ENCODE results near the gene TNPO2.
"Not testable (repeated sequence)": the region's sequence is repeated elsewhere in the genome, so short reads cannot be mapped to it uniquely, and the experiment has no call there.

The TNPO2 gene

GRCh38 chr19:12681074-12681987 lies 42.4 kb downstream of the TNPO2 start, which contains the start of gene DHPS:
TSS of gene DHPS (minus strand) at chr19:12681880. CDS start at chr19:12681766, 114 bp downstream.
- Histone ChIP-seq H3K9me3 (ENCODE audit: low read depth, low read length) (no peaks in the 10 kb centered on the region), H3K9ac (ENCODE audit: insufficient read length) (peak within 1 kb of the TSS; percentile 99), H3K36me3 (ENCODE audit: insufficient read depth, low read length) (peaks cover 28% of the 10 kb centered on the region), H3K27ac (peak within 1 kb of the TSS; percentile 100), H3K4me3 (peak within 1 kb of the TSS; percentile 99)
- TF ChIP-seq EZH2 (IDR thresholded peaks at IDR 0.05) = no peak
- TF ChIP-seq FOXP2 (optimal IDR thresholded peaks at IDR 0.05; ENCODE audit: control extremely low read depth, extremely low read length, insufficient read depth) = no peak
- peak; percentile 81 for TF ChIP-seq POLR2AphosphoS5 (IDR thresholded peaks at IDR 0.05; ENCODE audit: borderline replicate concordance, low read depth, low read length)
- DNase-seq (ENCODE audit: low read depth, low spot score) = peak; percentile 98

- peaks cover 41% of the 10 kb centered on the region for H3K36me3 ChIP-seq (ENCODE audit: insufficient read depth, low read length)
- no peak overlapping the region for H3K9ac ChIP-seq (ENCODE audit: insufficient read length)
- no peaks in the 10 kb centered on the region for H3K9me3 ChIP-seq (ENCODE audit: low read depth, low read length)
- TF ChIP-seq FOXP2 (optimal IDR thresholded peaks at IDR 0.05; ENCODE audit: control extremely low read depth, extremely low read length, insufficient read depth) (no peak), EZH2 (IDR thresholded peaks at IDR 0.05) (no peak), POLR2AphosphoS5 (IDR thresholded peaks at IDR 0.05; ENCODE audit: borderline replicate concordance, low read depth, low read length) (no peak)
- H3K4me3 ChIP-seq = no peak overlapping the region
- no peak overlapping the region for H3K27ac ChIP-seq
- DNase-seq (ENCODE audit: low read depth, low spot score) = no peak
Observed at GRCh38 chr19:12680034-12680433, 43.7 kb downstream of the TNPO2 start.

GRCh38 chr19:12678039-12678438 lies 45.7 kb downstream of the TNPO2 start:
- not testable (repeated sequence) for DNase-seq (ENCODE audit: low read depth, low spot score); H3K9ac ChIP-seq (ENCODE audit: insufficient read length); H3K27ac ChIP-seq; H3K4me3 ChIP-seq; H3K9me3 ChIP-seq (ENCODE audit: low read depth, low read length)
- peaks cover 49% of the 10 kb centered on the region for H3K36me3 ChIP-seq (ENCODE audit: insufficient read depth, low read length)

GRCh38 chr19:12676928-12677327 lies 46.8 kb downstream of the TNPO2 start:
- Histone ChIP-seq H3K4me3 (no peak overlapping the region), H3K9me3 (ENCODE audit: low read depth, low read length) (no peaks in the 10 kb centered on the region), H3K36me3 (ENCODE audit: insufficient read depth, low read length) (peaks cover 55% of the 10 kb centered on the region), H3K27ac (no peak overlapping the region), H3K9ac (ENCODE audit: insufficient read length) (no peak overlapping the region)
- DNase-seq (ENCODE audit: low read depth, low spot score) = no peak
- TF ChIP-seq FOXP2 (optimal IDR thresholded peaks at IDR 0.05; ENCODE audit: control extremely low read depth, extremely low read length, insufficient read depth) = no peak
- no peak for TF ChIP-seq EZH2 (IDR thresholded peaks at IDR 0.05)
- TF ChIP-seq POLR2AphosphoS5 (IDR thresholded peaks at IDR 0.05; ENCODE audit: borderline replicate concordance, low read depth, low read length) = no peak; the same call in 1 of the 2 replicates

DNA sequence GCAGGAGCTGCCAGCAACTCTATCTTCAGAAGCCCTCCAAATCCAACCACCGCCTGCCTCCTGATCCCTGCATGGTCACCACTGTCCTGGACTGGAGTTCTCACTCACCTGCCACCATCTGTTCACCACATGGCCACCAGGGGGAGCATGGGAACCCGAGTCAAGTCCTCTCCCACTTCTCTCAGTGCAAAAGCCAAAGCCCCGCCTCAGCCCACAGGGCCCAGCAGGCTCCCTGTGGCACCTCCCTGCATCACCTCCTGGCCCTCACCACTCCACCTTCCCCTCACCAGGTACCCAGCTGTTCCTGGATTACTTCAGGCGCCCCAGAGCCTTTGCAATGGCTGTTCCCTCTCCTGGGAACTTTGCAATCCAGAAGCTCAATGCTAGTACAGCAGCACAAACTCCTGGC lies 47.3 kb downstream of the TNPO2 start:
- no peak for TF ChIP-seq FOXP2 (optimal IDR thresholded peaks at IDR 0.05; ENCODE audit: control extremely low read depth, extremely low read length, insufficient read depth)
- no peak for TF ChIP-seq EZH2 (IDR thresholded peaks at IDR 0.05)
- TF ChIP-seq POLR2AphosphoS5 (IDR thresholded peaks at IDR 0.05; ENCODE audit: borderline replicate concordance, low read depth, low read length) = no peak
- H3K27ac ChIP-seq = no peak overlapping the region
- no peak for DNase-seq (ENCODE audit: low read depth, low spot score)
- H3K9me3 ChIP-seq (ENCODE audit: low read depth, low read length) = no peaks in the 10 kb centered on the region
- peaks cover 55% of the 10 kb centered on the region for H3K36me3 ChIP-seq (ENCODE audit: insufficient read depth, low read length)
- no peak overlapping the region for H3K4me3 ChIP-seq
- H3K9ac ChIP-seq (ENCODE audit: insufficient read length) = no peak overlapping the region

- no peak overlapping the region for H3K9ac ChIP-seq (ENCODE audit: insufficient read length)
- H3K9me3 ChIP-seq (ENCODE audit: low read depth, low read length) = no peaks in the 10 kb centered on the region
- DNase-seq (ENCODE audit: low read depth, low spot score) = no peak
- H3K36me3 ChIP-seq (ENCODE audit: insufficient read depth, low read length) = peaks cover 55% of the 10 kb centered on the region
- no peak overlapping the region for H3K27ac ChIP-seq
- no peak overlapping the region for H3K4me3 ChIP-seq
- no peak for TF ChIP-seq EZH2 (IDR thresholded peaks at IDR 0.05)
Observed at GRCh38 chr19:12675940-12676339, 47.8 kb downstream of the TNPO2 start.

DNA sequence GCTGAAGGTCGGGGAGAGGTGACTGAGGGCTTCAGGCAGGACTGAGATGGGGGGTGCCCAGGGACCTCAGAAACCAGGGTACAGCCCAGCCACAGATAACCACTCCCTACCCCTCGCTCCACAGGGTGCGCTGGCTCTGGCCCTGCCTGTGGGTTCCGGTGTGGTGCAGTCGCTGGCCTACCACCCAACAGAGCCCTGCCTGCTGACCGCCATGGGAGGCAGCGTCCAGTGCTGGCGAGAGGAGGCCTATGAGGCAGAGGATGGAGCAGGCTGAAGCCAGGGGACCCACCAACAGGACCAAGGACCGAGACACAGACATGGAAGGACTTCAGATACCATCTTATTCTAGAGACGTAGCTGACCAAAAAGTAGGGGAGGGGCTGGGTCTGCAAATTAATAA lies 48.3 kb downstream of the TNPO2 start:
- Histone ChIP-seq H3K36me3 (ENCODE audit: insufficient read depth, low read length) (peaks cover 55% of the 10 kb centered on the region), H3K4me3 (no peak overlapping the region), H3K9ac (ENCODE audit: insufficient read length) (no peak overlapping the region), H3K9me3 (ENCODE audit: low read depth, low read length) (no peaks in the 10 kb centered on the region), H3K27ac (no peak overlapping the region)
- no peak for DNase-seq (ENCODE audit: low read depth, low spot score)
- TF ChIP-seq EZH2 (IDR thresholded peaks at IDR 0.05) (no peak), POLR2AphosphoS5 (IDR thresholded peaks at IDR 0.05; ENCODE audit: borderline replicate concordance, low read depth, low read length) (no peak), FOXP2 (optimal IDR thresholded peaks at IDR 0.05; ENCODE audit: control extremely low read depth, extremely low read length, insufficient read depth) (no peak)

GRCh38 chr19:12672744-12673143 lies 51.0 kb downstream of the TNPO2 start:
- Histone ChIP-seq H3K9me3 (ENCODE audit: low read depth, low read length) (no peaks in the 10 kb centered on the region), H3K36me3 (ENCODE audit: insufficient read depth, low read length) (peaks cover 40% of the 10 kb centered on the region), H3K9ac (ENCODE audit: insufficient read length) (no peak overlapping the region), H3K27ac (no peak overlapping the region), H3K4me3 (no peak overlapping the region)
- no peak for DNase-seq (ENCODE audit: low read depth, low spot score)
- no peak for TF ChIP-seq POLR2AphosphoS5 (IDR thresholded peaks at IDR 0.05; ENCODE audit: borderline replicate concordance, low read depth, low read length)

Measured in SK-N-MC (cell line).